GM19463 (cell line): ENCODE results near the gene HSPA12B.

Source experiments
- ATAC-seq: cut with Tn5 transposase; IDR thresholded peaks from one replicate; pipeline ENCODE4 v1.9.1; 2021; ENCODE audit warnings: mild to moderate bottlenecking, moderate library complexity; ENCODE audit not compliant: unreplicated experiment

Gene HSPA12B

GRCh38 chr20:3704087-3704486 lies 28.4 kb upstream of the HSPA12B start:
- ATAC-seq, result no peak

GRCh38 chr20:3705491-3705969 lies 27.0 kb upstream of the HSPA12B start:
- no peak for ATAC-seq

- ATAC-seq, result no peak
These were observed 26.3 kb upstream of the HSPA12B start for GRCh38 chr20:3705970-3706739.

GRCh38 chr20:3706774-3707507 lies 25.5 kb upstream of the HSPA12B start:
- ATAC-seq, result no peak

GRCh38 chr20:3707508-3707899 lies 25.0 kb upstream of the HSPA12B start:
- no peak for ATAC-seq

- no peak for ATAC-seq
These were observed 22.4 kb upstream of the HSPA12B start for GRCh38 chr20:3710011-3710466.

GRCh38 chr20:3710703-3711483 lies 21.6 kb upstream of the HSPA12B start:
- ATAC-seq, result no peak

- no peak for ATAC-seq
These were observed 21.0 kb upstream of the HSPA12B start for GRCh38 chr20:3711484-3711941.

GRCh38 chr20:3712279-3712873 lies 20.1 kb upstream of the HSPA12B start, which contains the start of gene SIGLEC1:
Gene SIGLEC1, minus strand, starts transcription at chr20:3712600. Its CDS starts 5,472 bp downstream, at chr20:3707128.
- no peak for ATAC-seq

- no peak for ATAC-seq
These were observed 18.4 kb upstream of the HSPA12B start for GRCh38 chr20:3714092-3714491.

GRCh38 chr20:3716195-3716834 lies 16.2 kb upstream of the HSPA12B start:
- ATAC-seq, result peak; percentile 42

GRCh38 chr20:3719046-3719445 lies 13.4 kb upstream of the HSPA12B start:
- no peak for ATAC-seq

GRCh38 chr20:3720068-3720467 lies 12.4 kb upstream of the HSPA12B start:
- ATAC-seq, result no peak

GRCh38 chr20:3720626-3721025 lies 11.9 kb upstream of the HSPA12B start:
- no peak for ATAC-seq

- ATAC-seq, result no peak
These were observed 10.6 kb upstream of the HSPA12B start for GRCh38 chr20:3721912-3722311.

GRCh38 chr20:3723284-3723683 lies 9.2 kb upstream of the HSPA12B start:
- ATAC-seq, result no peak

- ATAC-seq, result no peak
These were observed 8.1 kb upstream of the HSPA12B start for GRCh38 chr20:3724356-3724755.

- no peak for ATAC-seq
These were observed 5.0 kb upstream of the HSPA12B start for GRCh38 chr20:3727401-3728021.

GRCh38 chr20:3728354-3728753 lies 4.1 kb upstream of the HSPA12B start:
- ATAC-seq, result no peak

GRCh38 chr20:3728876-3729275 lies 3.6 kb upstream of the HSPA12B start:
- ATAC-seq, result no peak
